HG02763 (cell line): ENCODE results near the gene ZGRF1.
"Not testable (repeated sequence)": the region's sequence is repeated elsewhere in the genome, so short reads cannot be mapped to it uniquely, and the experiment has no call there.

Experiments used
- ATAC-seq: cut with Tn5 transposase; IDR thresholded peaks from one replicate; pipeline ENCODE4 v1.9.1; 2021; ENCODE audit warnings: mild to moderate bottlenecking, moderate library complexity; ENCODE audit not compliant: unreplicated experiment

ZGRF1 gene

DNA sequence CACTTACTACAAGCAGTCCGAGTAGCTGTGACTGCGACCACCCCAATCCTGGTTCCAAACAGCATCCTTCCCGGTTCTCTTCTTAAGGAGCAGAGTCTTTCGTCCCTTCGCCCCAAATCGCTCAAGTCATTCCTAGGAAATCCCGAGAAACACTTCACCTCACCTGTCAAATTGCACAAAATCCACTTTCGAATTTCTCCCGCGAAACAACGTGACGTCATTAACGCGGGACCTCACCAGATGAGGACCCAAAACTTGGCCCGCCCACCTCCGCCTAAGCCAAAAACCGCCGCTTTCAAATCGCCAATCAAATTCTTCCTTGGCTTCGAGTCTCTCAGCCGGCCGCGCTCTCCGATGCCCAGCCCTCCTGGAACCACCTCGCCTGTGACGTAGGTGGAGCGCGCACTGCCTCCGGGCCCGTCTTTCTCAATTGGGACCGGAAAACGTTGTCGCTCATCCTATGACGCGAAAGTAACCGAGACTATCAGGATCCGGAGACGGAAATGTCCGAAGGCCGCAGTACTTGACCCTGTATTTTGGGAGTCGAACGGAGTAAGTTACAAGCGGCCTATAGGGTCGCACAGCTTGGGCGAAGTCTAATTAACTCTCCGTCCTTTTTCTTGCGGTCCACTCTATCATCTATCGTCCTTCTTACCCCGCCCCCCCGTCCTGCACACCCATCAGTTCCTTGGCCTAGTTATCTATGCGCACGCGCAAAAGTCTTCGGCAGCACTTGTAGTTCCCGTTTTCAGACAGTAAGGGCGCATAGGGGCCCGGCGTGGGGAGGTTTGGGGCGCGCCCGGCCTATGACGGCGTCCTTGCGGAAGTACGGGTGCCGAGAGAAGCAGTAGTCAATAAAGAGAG is at the start of gene ZGRF1, which contains the start of gene LARP7:
ZGRF1 (minus strand) TSS at position 222 of the 864 bp plus-strand sequence. CDS start 3,733 bp downstream, outside the sequence.
LARP7 (plus strand) TSS at position 456 of the 864 bp plus-strand sequence. CDS start 7,527 bp downstream, outside the sequence.
- ATAC-seq, result peak; percentile 89

DNA sequence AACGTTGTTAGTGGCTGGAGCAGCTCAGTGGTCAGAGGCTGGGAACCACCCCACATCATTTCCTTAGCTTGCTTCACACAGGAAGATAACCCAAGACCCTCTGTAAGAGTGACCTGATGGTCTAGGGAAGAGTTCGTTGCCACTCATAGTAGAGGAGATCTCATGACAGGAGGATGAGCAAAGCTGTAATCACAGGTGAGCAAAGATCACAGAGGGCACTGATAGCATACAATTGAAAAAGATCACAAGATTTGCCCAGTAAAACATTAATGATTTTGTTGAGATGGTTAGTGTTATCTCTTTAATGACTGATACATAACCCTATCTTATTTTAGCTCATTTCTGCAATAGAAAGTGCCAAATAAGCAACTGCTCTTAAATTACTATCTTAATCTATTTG is 44.3 kb upstream of the ZGRF1 start:
- no peak for ATAC-seq

GRCh38 chr4:112677519-112678091 is 40.9 kb upstream of the ZGRF1 start:
- ATAC-seq, result no peak

DNA sequence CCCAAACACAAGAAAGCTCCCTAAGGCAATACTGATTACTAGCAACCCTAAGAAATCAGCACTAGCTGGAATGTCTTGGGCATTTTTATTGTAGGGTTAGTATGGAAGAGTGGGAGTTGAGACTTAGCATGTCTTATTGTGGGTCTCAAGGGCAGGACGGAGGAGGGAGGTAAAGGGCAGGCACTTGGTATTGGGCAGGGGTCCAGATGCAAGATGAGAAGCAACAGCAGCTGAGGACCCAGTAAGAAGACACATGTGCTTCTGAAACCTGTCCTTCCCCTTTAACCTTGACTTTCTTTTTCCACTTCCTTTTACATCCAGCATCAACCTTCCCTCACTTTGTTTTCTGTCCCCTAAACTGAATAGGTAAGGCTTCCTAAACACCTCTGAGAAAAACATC is 37.7 kb upstream of the ZGRF1 start:
- ATAC-seq, result no peak

- no peak for ATAC-seq
Observed at GRCh38 chr4:112673686-112674085, 37.0 kb upstream of the ZGRF1 start.

DNA sequence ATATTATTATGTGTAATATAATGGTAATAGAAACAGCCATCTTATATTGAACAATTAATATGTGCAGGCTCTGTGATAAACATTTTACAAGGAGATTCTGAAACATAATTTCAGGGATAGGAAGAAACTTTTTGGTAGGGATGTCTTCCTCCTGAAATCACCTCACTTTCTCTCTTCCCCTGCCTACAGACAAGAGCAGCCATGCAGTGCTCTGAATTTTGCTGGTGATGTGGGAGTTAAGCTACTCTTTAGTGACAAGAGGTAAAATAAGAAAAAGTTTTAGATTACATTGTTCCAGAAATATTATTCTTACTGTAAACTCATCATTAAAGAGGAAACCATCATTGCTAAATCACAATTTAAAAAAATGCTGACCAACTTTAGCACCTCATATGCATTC is 36.4 kb upstream of the ZGRF1 start:
- ATAC-seq, result no peak

DNA sequence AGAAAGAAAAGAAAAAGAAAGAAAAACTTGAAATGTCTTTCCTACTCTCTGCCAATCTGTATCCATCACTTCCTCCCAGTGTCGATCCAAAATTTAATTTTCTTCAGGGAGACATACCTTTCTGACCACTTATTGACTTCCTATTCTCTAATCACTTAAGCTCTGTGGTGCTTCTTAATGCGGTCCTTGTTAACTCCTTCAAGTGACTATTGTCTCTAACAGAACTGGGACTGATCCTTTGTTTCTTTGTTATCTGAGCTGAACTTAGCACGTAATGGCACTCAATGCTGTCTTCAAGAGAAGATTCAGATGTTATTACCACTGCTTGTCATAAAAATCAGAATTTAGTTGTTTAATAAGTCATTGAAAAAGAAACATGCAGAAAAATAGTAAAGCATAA is 31.4 kb upstream of the ZGRF1 start:
- ATAC-seq, result no peak

GRCh38 chr4:112664611-112665010 is 27.9 kb upstream of the ZGRF1 start:
- no peak for ATAC-seq

- not testable (repeated sequence) for ATAC-seq
Observed at GRCh38 chr4:112656115-112656514, 19.4 kb upstream of the ZGRF1 start.

- no peak for ATAC-seq
Observed at GRCh38 chr4:112655270-112655669, 18.6 kb upstream of the ZGRF1 start.

- ATAC-seq, result no peak
Observed at GRCh38 chr4:112652216-112652615, 15.5 kb upstream of the ZGRF1 start.

- no peak for ATAC-seq
Observed at GRCh38 chr4:112651641-112652040, 14.9 kb upstream of the ZGRF1 start.

DNA sequence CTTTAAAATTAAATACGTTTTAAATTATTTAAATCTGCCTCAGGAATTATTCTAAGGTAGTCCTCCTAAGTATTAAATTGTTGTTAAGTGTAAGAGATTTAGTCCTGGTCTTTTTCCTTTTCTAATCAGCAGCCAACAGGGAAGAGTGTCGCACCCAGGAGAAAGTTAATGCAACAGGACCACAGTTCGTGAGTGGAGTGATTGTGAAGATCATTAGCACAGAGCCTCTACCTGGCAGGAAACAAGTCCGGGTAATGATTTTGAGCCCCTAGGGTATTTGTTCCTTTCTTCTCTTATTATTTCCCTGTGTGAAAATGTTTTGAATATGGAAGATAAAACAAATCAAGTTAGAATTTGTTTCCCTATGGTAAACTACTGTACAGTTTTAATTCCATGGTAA is 13.6 kb upstream of the ZGRF1 start:
- no peak for ATAC-seq

DNA sequence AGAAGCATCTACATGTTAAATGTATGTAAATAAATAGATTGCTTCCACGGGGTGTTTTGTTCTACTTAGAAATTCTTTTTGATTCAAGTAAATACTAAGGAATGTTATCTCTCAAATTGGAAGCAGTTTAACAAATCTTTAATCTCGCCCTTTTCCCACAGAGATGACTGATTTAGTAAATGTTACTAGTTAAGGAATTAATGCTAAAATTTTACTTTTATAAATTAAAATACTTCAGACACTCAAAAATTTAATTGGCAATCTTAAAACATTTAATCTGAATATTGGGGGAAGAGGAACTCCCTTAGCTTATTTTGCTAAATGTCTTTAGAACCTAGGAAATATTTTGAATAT is 12.3 kb upstream of the ZGRF1 start:
- no peak for ATAC-seq

GRCh38 chr4:112648263-112649054 is 11.8 kb upstream of the ZGRF1 start:
- no peak for ATAC-seq

GRCh38 chr4:112647785-112648184 is 11.1 kb upstream of the ZGRF1 start:
- ATAC-seq, result no peak

DNA sequence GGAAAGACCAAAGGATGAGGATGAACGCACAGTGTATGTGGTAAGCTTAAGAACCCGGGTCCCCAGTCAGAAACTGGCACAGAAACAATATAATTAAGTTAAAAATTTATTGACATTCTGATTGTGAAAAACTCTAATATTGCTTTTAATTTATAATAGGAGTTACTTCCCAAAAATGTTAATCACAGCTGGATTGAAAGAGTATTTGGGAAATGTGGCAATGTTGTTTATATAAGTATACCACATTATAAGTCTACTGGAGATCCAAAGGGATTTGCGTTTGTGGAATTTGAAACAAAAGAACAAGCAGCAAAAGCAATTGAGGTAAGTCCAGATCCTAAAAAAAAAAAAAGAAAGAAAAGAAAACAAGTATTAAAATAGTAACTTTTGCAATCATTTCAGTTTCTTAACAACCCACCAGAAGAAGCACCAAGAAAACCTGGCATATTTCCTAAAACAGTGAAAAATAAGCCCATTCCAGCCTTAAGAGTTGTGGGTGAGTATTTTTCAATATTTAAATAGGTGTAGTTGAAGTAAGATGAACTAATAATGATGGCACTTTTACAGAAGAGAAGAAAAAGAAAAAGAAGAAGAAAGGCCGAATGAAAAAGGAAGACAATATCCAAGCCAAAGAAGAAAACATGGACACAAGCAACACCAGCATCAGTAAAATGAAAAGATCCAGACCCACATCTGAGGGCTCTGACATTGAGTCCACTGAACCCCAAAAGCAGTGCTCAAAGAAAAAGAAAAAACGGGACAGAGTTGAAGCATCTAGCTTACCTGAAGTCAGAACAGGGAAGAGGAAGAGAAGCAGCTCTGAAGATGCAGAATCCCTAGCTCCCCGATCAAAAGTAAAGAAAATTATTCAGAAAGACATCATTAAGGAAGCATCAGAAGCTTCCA is 10.2 kb upstream of the ZGRF1 start:
- ATAC-seq, result no peak

DNA sequence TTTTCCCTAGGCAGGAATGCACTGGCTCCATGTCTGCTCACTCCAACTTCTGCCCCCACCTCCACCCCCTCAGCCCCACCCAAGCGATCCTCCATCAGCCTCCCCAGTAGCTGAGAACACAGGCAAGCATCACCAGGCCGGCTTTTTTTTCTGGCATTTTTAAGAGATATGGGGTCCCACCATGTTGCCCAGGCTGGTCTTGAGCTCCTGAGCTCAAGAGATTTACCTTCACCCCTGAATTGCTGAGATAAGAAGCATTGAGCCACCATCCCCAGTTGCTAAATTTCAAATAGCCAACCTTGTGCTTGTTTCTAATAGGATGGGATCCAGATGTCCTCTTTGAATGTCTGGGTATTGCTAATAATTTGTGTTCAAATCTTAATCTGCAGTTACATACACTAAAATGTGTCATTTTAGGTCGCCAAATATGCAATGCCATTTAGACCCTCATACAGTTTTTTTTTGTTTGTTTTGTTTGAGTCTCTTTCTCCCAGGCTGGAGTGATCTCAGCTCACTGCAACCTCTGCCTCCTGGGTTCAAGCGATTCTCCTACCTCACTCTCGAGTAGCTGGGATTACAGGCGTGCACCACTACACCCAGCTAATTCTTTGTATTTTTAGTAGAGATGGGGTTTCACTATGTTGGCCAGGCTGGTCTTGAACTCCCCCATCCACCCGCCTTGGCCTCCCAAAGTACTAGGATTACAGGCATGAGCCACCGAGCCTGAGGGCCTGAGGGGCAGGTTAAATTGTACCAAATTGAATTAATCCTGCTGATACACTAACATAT is 9.0 kb upstream of the ZGRF1 start:
- no peak for ATAC-seq

- ATAC-seq, result not testable (repeated sequence)
Observed at GRCh38 chr4:112644595-112645535, 8.2 kb upstream of the ZGRF1 start.
